ENCODE results near the gene TPRN.
A peak's percentile ranks its signal among the peaks of the same experiment; 100 is the strongest.
"Not testable (repeated sequence)": the region's sequence is repeated elsewhere in the genome, so short reads cannot be mapped to it uniquely, and the experiment has no call there.

Gene TPRN

GRCh38 chr9:137200311-137201204, at the start of gene TPRN:
TSS of gene TPRN (minus strand) at chr9:137200741. CDS start at chr9:137200711, 30 bp downstream.
- peak; percentile 97 for DNase-seq (ENCODE audit: low read depth)

GRCh38 chr9:137247916-137248175, 47.3 kb upstream of the TPRN start:
- DNase-seq (ENCODE audit: low read depth): no peak

- no peak for DNase-seq (ENCODE audit: low read depth)
Measured at GRCh38 chr9:137247135-137247915, 46.8 kb upstream of the TPRN start.

GRCh38 chr9:137245450-137246421, 45.2 kb upstream of the TPRN start:
- no peak for DNase-seq (ENCODE audit: low read depth)

GRCh38 chr9:137244486-137245449, 44.2 kb upstream of the TPRN start:
- DNase-seq (ENCODE audit: low read depth): no peak

- DNase-seq (ENCODE audit: low read depth): no peak
Measured at GRCh38 chr9:137243626-137244485, 43.3 kb upstream of the TPRN start.

- not testable (repeated sequence) for DNase-seq (ENCODE audit: low read depth)
Measured at GRCh38 chr9:137243266-137243625, 42.7 kb upstream of the TPRN start.

GRCh38 chr9:137242269-137243203, 42.0 kb upstream of the TPRN start:
- DNase-seq (ENCODE audit: low read depth): no peak

- peak; percentile 65 for DNase-seq (ENCODE audit: low read depth)
Measured at GRCh38 chr9:137241490-137242268, 41.1 kb upstream of the TPRN start.

- peak; percentile 97 for DNase-seq (ENCODE audit: low read depth)
Measured at GRCh38 chr9:137240841-137241489, 40.4 kb upstream of the TPRN start, which contains the start of gene TUBB4B. TSS of gene TUBB4B (plus strand) at chr9:137241287. CDS start at chr9:137241361, 74 bp downstream.

GRCh38 chr9:137240318-137240840, 39.8 kb upstream of the TPRN start:
- peak; percentile 69 for DNase-seq (ENCODE audit: low read depth)

- DNase-seq (ENCODE audit: low read depth): not testable (repeated sequence)
Measured at GRCh38 chr9:137239541-137240200, 39.1 kb upstream of the TPRN start.

- DNase-seq (ENCODE audit: low read depth): no peak
Measured at GRCh38 chr9:137237759-137238726, 37.5 kb upstream of the TPRN start.

- DNase-seq (ENCODE audit: low read depth): no peak
Measured at GRCh38 chr9:137236936-137237421, 36.4 kb upstream of the TPRN start.
